Neuronal stem cell (in vitro differentiated cells): ENCODE data around the gene KCTD13.

Experiments used
- DNase-seq: peaks from one replicate; pipeline ENCODE4 v3.0.0-alpha.2; 2013; ENCODE audit warnings: low spot score
- H2AFZ ChIP-seq: one replicate; pipeline ENCODE4 v1.6.1; 2013; ENCODE audit warnings: mild to moderate bottlenecking, low read length, inconsistent platforms
- H2AK5ac ChIP-seq: 2 replicates; pipeline ENCODE4 v1.6.1; 2013; ENCODE audit warnings: low read depth, mild to moderate bottlenecking, inconsistent platforms, low read length, moderate library complexity, mixed read lengths
- H2BK120ac ChIP-seq: 2 replicates; pipeline ENCODE4 v1.6.1; 2013; ENCODE audit warnings: low read depth, mild to moderate bottlenecking, inconsistent platforms, low read length, moderate library complexity, mixed read lengths
- H2BK12ac ChIP-seq: one replicate; pipeline ENCODE4 v1.6.1; 2013; ENCODE audit warnings: low read length, inconsistent platforms
- H2BK15ac ChIP-seq: 2 replicates; pipeline ENCODE4 v1.6.1; 2013; ENCODE audit warnings: mild to moderate bottlenecking, low read length, inconsistent platforms, mixed read lengths
- H2BK5ac ChIP-seq: one replicate; pipeline ENCODE4 v1.6.1; 2013; ENCODE audit warnings: inconsistent platforms, mild to moderate bottlenecking, low read length, moderate library complexity
- H3K14ac ChIP-seq: one replicate; pipeline ENCODE4 v1.6.1; 2013; ENCODE audit warnings: low read length, inconsistent platforms
- H3K18ac ChIP-seq: 2 replicates; pipeline ENCODE4 v1.6.1; 2013; ENCODE audit warnings: low read length, inconsistent platforms
- H3K23ac ChIP-seq: 2 replicates; pipeline ENCODE4 v1.6.1; 2013; ENCODE audit warnings: low read depth, mild to moderate bottlenecking, mixed read lengths, low read length, inconsistent platforms; ENCODE audit not compliant: poor library complexity
- H3K27ac ChIP-seq: replicated peaks from 3 replicates; pipeline ENCODE4 v1.5.1; 2013; ENCODE audit warnings: low read length, inconsistent platforms
- H3K27me3 ChIP-seq, 3 experiments: 2 replicates each; pipeline ENCODE4 v1.6.1; 2013; ENCODE audit warnings: low read length in 3 of 3, mild to moderate bottlenecking in 2 of 3, inconsistent platforms in 1 of 3, low read depth in 1 of 3, mixed read lengths in 1 of 3, moderate library complexity in 1 of 3; ENCODE audit not compliant: control insufficient read depth in 3 of 3, insufficient read depth in 3 of 3
- H3K36me3 ChIP-seq, 2 donors: replicated peaks in 1 of 2; 2 replicates each; pipeline ENCODE4 v1.6.1; 2013; ENCODE audit warnings: low read length in 2 of 2; ENCODE audit not compliant: control insufficient read depth in 2 of 2, insufficient read depth in 2 of 2
- H3K4ac ChIP-seq: 2 replicates; pipeline ENCODE4 v1.6.1; 2013; ENCODE audit warnings: inconsistent platforms, mild to moderate bottlenecking, low read length, moderate library complexity
- H3K4me1 ChIP-seq, 2 donors: 1 replicate in 1 of 2; 2 replicates in 1 of 2; pipeline ENCODE4 v1.6.1; 2013; ENCODE audit warnings: low read length in 2 of 2, low read depth in 1 of 2; ENCODE audit not compliant: control insufficient read depth in 2 of 2, insufficient read depth in 1 of 2
- H3K4me2 ChIP-seq: one replicate; pipeline ENCODE4 v1.6.1; 2013; ENCODE audit warnings: mild to moderate bottlenecking, low read length, inconsistent platforms; ENCODE audit not compliant: insufficient read depth, poor library complexity, severe bottlenecking
- H3K4me3 ChIP-seq, 2 donors: 2 replicates each; pipeline ENCODE4 v1.5.1; 2013; ENCODE audit warnings: low read length in 2 of 2, mild to moderate bottlenecking in 2 of 2, inconsistent platforms in 1 of 2, moderate library complexity in 1 of 2
- H3K79me1 ChIP-seq: one replicate; pipeline ENCODE4 v1.6.1; 2013; ENCODE audit warnings: low read depth, mild to moderate bottlenecking, inconsistent platforms, low read length, moderate library complexity
- H3K9ac ChIP-seq: one replicate; pipeline ENCODE4 v1.6.1; 2013; ENCODE audit warnings: mild to moderate bottlenecking, low read depth, low read length, inconsistent platforms; ENCODE audit not compliant: poor library complexity
- H3K9me3 ChIP-seq, 2 donors: replicated peaks in 1 of 2; 2 replicates each; pipeline versions ENCODE3 to v1.6.1; 2013; ENCODE audit warnings: low read length in 2 of 2, mild to moderate bottlenecking in 2 of 2, inconsistent platforms in 1 of 2, low read depth in 1 of 2, mixed read lengths in 1 of 2, moderate library complexity in 1 of 2; ENCODE audit not compliant: control insufficient read depth in 2 of 2, insufficient read depth in 1 of 2
- H4K8ac ChIP-seq: one replicate; pipeline ENCODE4 v1.6.1; 2013; ENCODE audit warnings: low read depth, mild to moderate bottlenecking, inconsistent platforms, low read length, moderate library complexity
- H4K91ac ChIP-seq: one replicate; pipeline ENCODE4 v1.6.1; 2013; ENCODE audit warnings: low read length, low read depth, mild to moderate bottlenecking, inconsistent platforms; ENCODE audit not compliant: poor library complexity
- WGBS, 2 donors: extraction: QIAGEN DNeasy Blood & Tissue Kit; methylation state at CpG; one replicate each; pipeline ENCODE4 v1.1.7; 2013; ENCODE audit warnings: missing lambda C conversion rate in 2 of 2, mixed read lengths in 1 of 2; ENCODE audit not compliant: insufficient read length in 2 of 2, insufficient replicate concordance in 1 of 2; ENCODE audit errors: extremely low coverage in 2 of 2; 5-methylcytosine and 5-hydroxymethylcytosine counted together

Gene KCTD13

GRCh38 chr16:29896841-29897240, 29.2 kb downstream of the KCTD13 start:
- no peak overlapping the region for H4K91ac ChIP-seq
- no peak overlapping the region for H3K27ac ChIP-seq
- no peak overlapping the region for H2AFZ ChIP-seq
- H3K4me1 ChIP-seq, result peaks cover 18% of the 10 kb centered on the region in 2 donors
- no peak overlapping the region for H2BK120ac ChIP-seq
- H3K4me3 ChIP-seq, result no peak overlapping the region
- H2BK5ac ChIP-seq, result no peak overlapping the region
- H3K9ac ChIP-seq, result no peak overlapping the region
- H3K9me3 ChIP-seq, result no peaks in the 10 kb centered on the region
- no peak for DNase-seq
- no CpG with 5 or more reads among the region's 15 CpGs for WGBS, 2 donors
- H3K23ac ChIP-seq, result no peak overlapping the region
- H3K4me2 ChIP-seq, result no peak overlapping the region
- H3K27me3 ChIP-seq, result peaks cover 0 to 21% (median 4%) of the 10 kb centered on the region in 3 experiments
- H3K14ac ChIP-seq, result no peak overlapping the region
- H2BK12ac ChIP-seq, result no peak overlapping the region
- H2AK5ac ChIP-seq, result no peak overlapping the region
- no peaks in the 10 kb centered on the region for H3K36me3 ChIP-seq
- no peak overlapping the region for H3K18ac ChIP-seq
- no peaks in the 10 kb centered on the region for H3K79me1 ChIP-seq
- no peak overlapping the region for H4K8ac ChIP-seq
- no peak overlapping the region for H3K4ac ChIP-seq
- H2BK15ac ChIP-seq, result no peak overlapping the region

DNA sequence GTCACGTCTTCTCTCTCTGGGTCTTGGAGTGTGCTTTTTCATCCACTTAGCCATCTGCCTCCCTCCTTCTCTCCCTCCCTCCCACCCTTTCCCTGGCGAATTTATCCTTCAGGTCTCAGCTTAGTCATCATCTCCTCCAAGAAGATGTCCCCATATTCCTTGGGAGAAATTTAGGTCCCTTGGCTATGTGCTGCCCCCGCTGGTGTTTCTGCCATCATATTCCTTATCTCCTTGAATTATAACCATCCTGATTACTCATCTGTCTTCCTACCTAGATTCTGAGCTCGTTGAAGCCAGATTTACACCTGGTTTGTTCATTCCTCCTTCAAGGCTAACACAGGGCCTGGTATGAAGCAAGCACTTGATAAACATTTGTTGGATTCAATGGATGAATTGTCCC, 31.7 kb downstream of the KCTD13 start:
- peaks cover 0 to 7% (median 1%) of the 10 kb centered on the region in 3 experiments for H3K27me3 ChIP-seq
- H3K9ac ChIP-seq, result no peak overlapping the region
- no peak overlapping the region for H4K91ac ChIP-seq
- H2BK5ac ChIP-seq, result no peak overlapping the region
- H2AK5ac ChIP-seq, result no peak overlapping the region
- no peak overlapping the region for H3K4ac ChIP-seq
- no peak overlapping the region for H3K14ac ChIP-seq
- H3K27ac ChIP-seq, result no peak overlapping the region
- WGBS, 2 donors, result no CpG with 5 or more reads among the region's 4 CpGs
- H2AFZ ChIP-seq, result no peak overlapping the region
- no peaks in the 10 kb centered on the region for H3K36me3 ChIP-seq
- no peak for DNase-seq
- no peak overlapping the region for H3K4me3 ChIP-seq
- H3K79me1 ChIP-seq, result no peaks in the 10 kb centered on the region
- H4K8ac ChIP-seq, result no peak overlapping the region
- H3K9me3 ChIP-seq, result no peaks in the 10 kb centered on the region
- H3K4me1 ChIP-seq, result peaks cover 12 to 15% of the 10 kb centered on the region in 2 donors
- H3K18ac ChIP-seq, result no peak overlapping the region
- H2BK120ac ChIP-seq, result no peak overlapping the region
- H2BK15ac ChIP-seq, result no peak overlapping the region
- H3K4me2 ChIP-seq, result no peak overlapping the region
- H3K23ac ChIP-seq, result no peak overlapping the region
- H2BK12ac ChIP-seq, result no peak overlapping the region

- no peak overlapping the region for H3K4ac ChIP-seq
- H2BK12ac ChIP-seq, result no peak overlapping the region
- no peak overlapping the region for H3K4me2 ChIP-seq
- DNase-seq, result no peak
- no peak overlapping the region for H2AFZ ChIP-seq
- no peak overlapping the region for H2BK120ac ChIP-seq
- H3K4me3 ChIP-seq, result no peak overlapping the region
- H3K27me3 ChIP-seq, result peaks cover 0 to 7% (median 1%) of the 10 kb centered on the region in 3 experiments
- H3K79me1 ChIP-seq, result no peaks in the 10 kb centered on the region
- no peak overlapping the region for H3K18ac ChIP-seq
- no peak overlapping the region for H2BK5ac ChIP-seq
- WGBS, 2 donors, result no CpG with 5 or more reads among the region's 3 CpGs
- H3K23ac ChIP-seq, result no peak overlapping the region
- no peak overlapping the region for H4K8ac ChIP-seq
- no peaks in the 10 kb centered on the region for H3K9me3 ChIP-seq
- no peak overlapping the region for H4K91ac ChIP-seq
- no peak overlapping the region for H3K9ac ChIP-seq
- H2BK15ac ChIP-seq, result no peak overlapping the region
- H2AK5ac ChIP-seq, result no peak overlapping the region
- peaks cover 9 to 14% of the 10 kb centered on the region in 2 donors for H3K4me1 ChIP-seq
- H3K36me3 ChIP-seq, result no peaks in the 10 kb centered on the region
- H3K14ac ChIP-seq, result no peak overlapping the region
- H3K27ac ChIP-seq, result no peak overlapping the region
Observed at GRCh38 chr16:29893553-29893952, 32.5 kb downstream of the KCTD13 start.

DNA sequence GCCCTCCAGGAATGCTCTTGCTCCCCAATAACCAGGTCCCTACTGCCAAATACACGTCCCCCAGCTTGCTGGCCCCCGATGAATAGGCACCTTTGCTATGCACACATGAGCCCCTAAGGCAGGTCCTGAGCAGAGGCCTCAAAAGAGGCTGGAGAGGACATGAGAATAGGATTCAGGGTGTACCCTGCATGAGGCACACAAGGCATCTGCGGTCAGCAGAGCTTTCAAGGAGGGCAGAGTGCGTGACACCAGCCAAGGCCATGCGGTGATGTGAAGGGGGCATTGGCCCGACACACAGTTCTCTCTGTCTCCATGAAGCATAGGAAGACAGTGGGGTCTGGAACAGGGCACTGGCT, 33.6 kb downstream of the KCTD13 start:
- no peak overlapping the region for H3K9ac ChIP-seq
- H3K79me1 ChIP-seq, result peaks cover 1% of the 10 kb centered on the region
- no peak overlapping the region for H2BK5ac ChIP-seq
- DNase-seq, result no peak
- H3K18ac ChIP-seq, result no peak overlapping the region
- no peak overlapping the region for H2AFZ ChIP-seq
- H3K4me2 ChIP-seq, result no peak overlapping the region
- no peak overlapping the region for H3K4me3 ChIP-seq
- H2BK15ac ChIP-seq, result no peak overlapping the region
- no peak overlapping the region for H3K23ac ChIP-seq
- H3K27ac ChIP-seq, result no peak overlapping the region
- H3K9me3 ChIP-seq, result no peaks in the 10 kb centered on the region
- no peaks in the 10 kb centered on the region for H3K27me3 ChIP-seq
- no peak overlapping the region for H2AK5ac ChIP-seq
- H3K36me3 ChIP-seq, result no peaks in the 10 kb centered on the region
- no peak overlapping the region for H3K4ac ChIP-seq
- no peak overlapping the region for H4K91ac ChIP-seq
- H4K8ac ChIP-seq, result no peak overlapping the region
- H2BK120ac ChIP-seq, result no peak overlapping the region
- H2BK12ac ChIP-seq, result no peak overlapping the region
- H3K4me1 ChIP-seq, result peaks cover 0 to 5% of the 10 kb centered on the region in 2 donors
- no CpG with 5 or more reads among the region's 6 CpGs for WGBS, 2 donors
- H3K14ac ChIP-seq, result no peak overlapping the region
